Erythroblast (primary cell): ENCODE results near the gene FIG4.

Source experiments
- GATA1 ChIP-seq: IDR thresholded peaks from 2 replicates; pipeline ENCODE4 v1.6.1; 2011; ENCODE audit warnings: low read depth, mild to moderate bottlenecking, control low read depth, low read length, moderate library complexity
- POLR2A ChIP-seq: IDR thresholded peaks from 2 replicates; pipeline ENCODE4 v1.6.1; 2011; ENCODE audit warnings: mild to moderate bottlenecking, low read length

DNA sequence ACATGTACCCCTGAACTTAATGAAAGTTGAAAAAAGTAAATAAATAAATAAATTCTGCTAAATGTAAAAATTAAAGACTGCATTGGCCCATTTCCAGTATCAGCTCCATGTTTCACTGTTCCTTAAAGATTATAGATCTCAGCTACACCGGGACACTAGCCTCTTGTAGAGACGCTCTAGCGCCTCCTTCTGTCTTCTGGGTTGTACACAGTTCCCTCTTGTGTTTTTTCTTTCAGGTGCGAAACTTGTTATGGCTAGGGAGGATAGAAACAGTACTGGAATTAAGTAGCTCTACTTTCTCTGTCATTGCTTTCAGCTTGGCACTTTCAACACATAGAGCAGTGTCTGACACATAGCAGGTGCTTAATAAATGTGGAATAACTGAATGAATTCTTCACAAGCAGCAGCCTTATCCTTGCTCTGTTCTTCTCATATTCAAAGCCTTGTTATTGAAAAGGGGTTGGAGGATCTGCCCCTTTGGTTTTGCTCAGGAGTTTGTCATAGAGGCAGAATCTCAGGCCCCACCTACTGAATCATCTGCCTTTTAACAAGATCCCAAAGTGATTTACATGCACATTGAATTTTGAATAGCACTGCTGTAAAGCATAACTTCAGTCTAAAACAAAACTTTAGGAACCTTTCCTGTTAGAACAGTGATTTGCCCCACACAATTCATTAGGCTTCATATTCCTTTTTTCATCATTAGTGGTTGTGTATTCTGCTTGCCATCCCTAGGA is 92.3 kb downstream of the FIG4 start:
- no peak for TF ChIP-seq POLR2A
- TF ChIP-seq GATA1, result no peak
